ENCODE results near the gene DENND2D.

DENND2D gene

DNA sequence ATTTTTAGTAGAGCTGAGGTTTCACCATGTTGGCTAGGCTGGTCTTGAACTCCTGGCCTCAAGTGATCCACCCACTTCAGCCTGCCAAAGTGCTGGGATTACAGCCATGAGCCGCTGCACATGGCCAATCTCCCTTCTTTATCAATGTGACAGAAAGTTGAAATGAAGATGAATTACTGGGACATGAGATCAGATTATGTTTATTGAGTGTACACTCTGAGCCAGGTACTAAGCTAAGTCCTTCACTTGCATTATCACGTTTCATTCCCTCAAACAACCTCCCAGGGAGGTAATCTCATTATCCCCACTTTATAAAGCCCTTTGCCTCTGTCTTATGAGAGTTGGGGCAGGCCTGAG lies 20.8 kb upstream of the DENND2D start (continued):
- TF ChIP-seq ZNF24 (tag by site-specific recombination; IDR thresholded peaks at IDR 0.05): 0 out of 2 replicates have a peak, but pooled peaks have one; percentile 37
- no peak for TF ChIP-seq ZNF140 (tag by site-specific recombination; IDR thresholded peaks at IDR 0.05)
- no peak for TF ChIP-seq ZBTB8A (tag by site-specific recombination; IDR thresholded peaks at IDR 0.05)
- TF ChIP-seq, protein P1, sequence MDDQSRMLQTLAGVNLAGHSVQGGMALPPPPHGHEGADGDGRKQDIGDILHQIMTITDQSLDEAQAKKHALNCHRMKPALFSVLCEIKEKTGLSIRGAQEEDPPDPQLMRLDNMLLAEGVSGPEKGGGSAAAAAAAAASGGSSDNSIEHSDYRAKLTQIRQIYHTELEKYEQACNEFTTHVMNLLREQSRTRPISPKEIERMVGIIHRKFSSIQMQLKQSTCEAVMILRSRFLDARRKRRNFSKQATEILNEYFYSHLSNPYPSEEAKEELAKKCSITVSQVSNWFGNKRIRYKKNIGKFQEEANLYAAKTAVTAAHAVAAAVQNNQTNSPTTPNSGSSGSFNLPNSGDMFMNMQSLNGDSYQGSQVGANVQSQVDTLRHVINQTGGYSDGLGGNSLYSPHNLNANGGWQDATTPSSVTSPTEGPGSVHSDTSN (CRISPR knock-in tag; IDR thresholded peaks at IDR 0.05): no peak
- TF ChIP-seq, protein P2, sequence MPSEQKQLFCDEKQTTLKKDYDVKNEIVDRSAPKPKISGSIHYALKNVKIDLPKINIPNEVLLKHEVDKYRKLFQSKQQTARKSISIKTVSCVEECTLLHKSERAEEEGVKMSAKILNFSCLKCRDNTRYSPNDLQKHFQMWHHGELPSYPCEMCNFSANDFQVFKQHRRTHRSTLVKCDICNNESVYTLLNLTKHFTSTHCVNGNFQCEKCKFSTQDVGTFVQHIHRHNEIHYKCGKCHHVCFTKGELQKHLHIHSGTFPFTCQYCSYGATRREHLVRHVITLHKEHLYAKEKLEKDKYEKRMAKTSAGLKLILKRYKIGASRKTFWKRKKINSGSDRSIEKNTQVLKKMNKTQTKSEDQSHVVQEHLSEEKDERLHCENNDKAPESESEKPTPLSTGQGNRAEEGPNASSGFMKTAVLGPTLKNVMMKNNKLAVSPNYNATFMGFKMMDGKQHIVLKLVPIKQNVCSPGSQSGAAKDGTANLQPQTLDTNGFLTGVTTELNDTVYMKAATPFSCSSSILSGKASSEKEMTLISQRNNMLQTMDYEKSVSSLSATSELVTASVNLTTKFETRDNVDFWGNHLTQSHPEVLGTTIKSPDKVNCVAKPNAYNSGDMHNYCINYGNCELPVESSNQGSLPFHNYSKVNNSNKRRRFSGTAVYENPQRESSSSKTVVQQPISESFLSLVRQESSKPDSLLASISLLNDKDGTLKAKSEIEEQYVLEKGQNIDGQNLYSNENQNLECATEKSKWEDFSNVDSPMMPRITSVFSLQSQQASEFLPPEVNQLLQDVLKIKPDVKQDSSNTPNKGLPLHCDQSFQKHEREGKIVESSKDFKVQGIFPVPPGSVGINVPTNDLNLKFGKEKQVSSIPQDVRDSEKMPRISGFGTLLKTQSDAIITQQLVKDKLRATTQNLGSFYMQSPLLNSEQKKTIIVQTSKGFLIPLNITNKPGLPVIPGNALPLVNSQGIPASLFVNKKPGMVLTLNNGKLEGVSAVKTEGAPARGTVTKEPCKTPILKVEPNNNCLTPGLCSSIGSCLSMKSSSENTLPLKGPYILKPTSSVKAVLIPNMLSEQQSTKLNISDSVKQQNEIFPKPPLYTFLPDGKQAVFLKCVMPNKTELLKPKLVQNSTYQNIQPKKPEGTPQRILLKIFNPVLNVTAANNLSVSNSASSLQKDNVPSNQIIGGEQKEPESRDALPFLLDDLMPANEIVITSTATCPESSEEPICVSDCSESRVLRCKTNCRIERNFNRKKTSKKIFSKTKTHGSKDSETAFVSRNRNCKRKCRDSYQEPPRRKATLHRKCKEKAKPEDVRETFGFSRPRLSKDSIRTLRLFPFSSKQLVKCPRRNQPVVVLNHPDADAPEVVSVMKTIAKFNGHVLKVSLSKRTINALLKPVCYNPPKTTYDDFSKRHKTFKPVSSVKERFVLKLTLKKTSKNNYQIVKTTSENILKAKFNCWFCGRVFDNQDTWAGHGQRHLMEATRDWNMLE (tag by site-specific recombination; conservative IDR thresholded peaks at IDR 0.05; ENCODE audit: low read depth): no peak
- TF ChIP-seq ZNF785 (tag by site-specific recombination; IDR thresholded peaks at IDR 0.05): no peak
- no peak for TF ChIP-seq ZFP69B (tag by site-specific recombination; IDR thresholded peaks at IDR 0.05)
- TF ChIP-seq KLF9 (tag by site-specific recombination; IDR thresholded peaks at IDR 0.05; ENCODE audit: low read depth): no peak
- TF ChIP-seq ZNF184 (tag by site-specific recombination; IDR thresholded peaks at IDR 0.05): no peak
- no peak for TF ChIP-seq ZNF837 (tag by site-specific recombination; IDR thresholded peaks at IDR 0.05)
- TF ChIP-seq, protein P3, sequence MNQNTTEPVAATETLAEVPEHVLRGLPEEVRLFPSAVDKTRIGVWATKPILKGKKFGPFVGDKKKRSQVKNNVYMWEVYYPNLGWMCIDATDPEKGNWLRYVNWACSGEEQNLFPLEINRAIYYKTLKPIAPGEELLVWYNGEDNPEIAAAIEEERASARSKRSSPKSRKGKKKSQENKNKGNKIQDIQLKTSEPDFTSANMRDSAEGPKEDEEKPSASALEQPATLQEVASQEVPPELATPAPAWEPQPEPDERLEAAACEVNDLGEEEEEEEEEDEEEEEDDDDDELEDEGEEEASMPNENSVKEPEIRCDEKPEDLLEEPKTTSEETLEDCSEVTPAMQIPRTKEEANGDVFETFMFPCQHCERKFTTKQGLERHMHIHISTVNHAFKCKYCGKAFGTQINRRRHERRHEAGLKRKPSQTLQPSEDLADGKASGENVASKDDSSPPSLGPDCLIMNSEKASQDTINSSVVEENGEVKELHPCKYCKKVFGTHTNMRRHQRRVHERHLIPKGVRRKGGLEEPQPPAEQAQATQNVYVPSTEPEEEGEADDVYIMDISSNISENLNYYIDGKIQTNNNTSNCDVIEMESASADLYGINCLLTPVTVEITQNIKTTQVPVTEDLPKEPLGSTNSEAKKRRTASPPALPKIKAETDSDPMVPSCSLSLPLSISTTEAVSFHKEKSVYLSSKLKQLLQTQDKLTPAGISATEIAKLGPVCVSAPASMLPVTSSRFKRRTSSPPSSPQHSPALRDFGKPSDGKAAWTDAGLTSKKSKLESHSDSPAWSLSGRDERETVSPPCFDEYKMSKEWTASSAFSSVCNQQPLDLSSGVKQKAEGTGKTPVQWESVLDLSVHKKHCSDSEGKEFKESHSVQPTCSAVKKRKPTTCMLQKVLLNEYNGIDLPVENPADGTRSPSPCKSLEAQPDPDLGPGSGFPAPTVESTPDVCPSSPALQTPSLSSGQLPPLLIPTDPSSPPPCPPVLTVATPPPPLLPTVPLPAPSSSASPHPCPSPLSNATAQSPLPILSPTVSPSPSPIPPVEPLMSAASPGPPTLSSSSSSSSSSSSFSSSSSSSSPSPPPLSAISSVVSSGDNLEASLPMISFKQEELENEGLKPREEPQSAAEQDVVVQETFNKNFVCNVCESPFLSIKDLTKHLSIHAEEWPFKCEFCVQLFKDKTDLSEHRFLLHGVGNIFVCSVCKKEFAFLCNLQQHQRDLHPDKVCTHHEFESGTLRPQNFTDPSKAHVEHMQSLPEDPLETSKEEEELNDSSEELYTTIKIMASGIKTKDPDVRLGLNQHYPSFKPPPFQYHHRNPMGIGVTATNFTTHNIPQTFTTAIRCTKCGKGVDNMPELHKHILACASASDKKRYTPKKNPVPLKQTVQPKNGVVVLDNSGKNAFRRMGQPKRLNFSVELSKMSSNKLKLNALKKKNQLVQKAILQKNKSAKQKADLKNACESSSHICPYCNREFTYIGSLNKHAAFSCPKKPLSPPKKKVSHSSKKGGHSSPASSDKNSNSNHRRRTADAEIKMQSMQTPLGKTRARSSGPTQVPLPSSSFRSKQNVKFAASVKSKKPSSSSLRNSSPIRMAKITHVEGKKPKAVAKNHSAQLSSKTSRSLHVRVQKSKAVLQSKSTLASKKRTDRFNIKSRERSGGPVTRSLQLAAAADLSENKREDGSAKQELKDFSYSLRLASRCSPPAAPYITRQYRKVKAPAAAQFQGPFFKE (tag by site-specific recombination; IDR thresholded peaks at IDR 0.05; ENCODE audit: borderline replicate concordance): no peak
- no peak for TF ChIP-seq ZNF157 (tag by site-specific recombination; IDR thresholded peaks at IDR 0.05)
- TF ChIP-seq ZNF202 (tag by site-specific recombination; IDR thresholded peaks at IDR 0.05; ENCODE audit: borderline replicate concordance): no peak
- no peak for TF ChIP-seq SALL2 (tag by site-specific recombination; IDR thresholded peaks at IDR 0.05; ENCODE audit: borderline replicate concordance)
- TF ChIP-seq SP7 (tag by site-specific recombination; IDR thresholded peaks at IDR 0.05): peak; percentile 56; the same call in 1 of the 2 replicates
- TF ChIP-seq, protein P4, sequence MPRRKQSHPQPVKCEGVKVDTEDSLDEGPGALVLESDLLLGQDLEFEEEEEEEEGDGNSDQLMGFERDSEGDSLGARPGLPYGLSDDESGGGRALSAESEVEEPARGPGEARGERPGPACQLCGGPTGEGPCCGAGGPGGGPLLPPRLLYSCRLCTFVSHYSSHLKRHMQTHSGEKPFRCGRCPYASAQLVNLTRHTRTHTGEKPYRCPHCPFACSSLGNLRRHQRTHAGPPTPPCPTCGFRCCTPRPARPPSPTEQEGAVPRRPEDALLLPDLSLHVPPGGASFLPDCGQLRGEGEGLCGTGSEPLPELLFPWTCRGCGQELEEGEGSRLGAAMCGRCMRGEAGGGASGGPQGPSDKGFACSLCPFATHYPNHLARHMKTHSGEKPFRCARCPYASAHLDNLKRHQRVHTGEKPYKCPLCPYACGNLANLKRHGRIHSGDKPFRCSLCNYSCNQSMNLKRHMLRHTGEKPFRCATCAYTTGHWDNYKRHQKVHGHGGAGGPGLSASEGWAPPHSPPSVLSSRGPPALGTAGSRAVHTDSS (tag by site-specific recombination; IDR thresholded peaks at IDR 0.05): no peak
- TF ChIP-seq ZNF571 (tag by site-specific recombination; IDR thresholded peaks at IDR 0.05): no peak
- TF ChIP-seq, protein P5, sequence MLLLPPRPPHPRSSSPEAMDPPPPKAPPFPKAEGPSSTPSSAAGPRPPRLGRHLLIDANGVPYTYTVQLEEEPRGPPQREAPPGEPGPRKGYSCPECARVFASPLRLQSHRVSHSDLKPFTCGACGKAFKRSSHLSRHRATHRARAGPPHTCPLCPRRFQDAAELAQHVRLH (tag by site-specific recombination; IDR thresholded peaks at IDR 0.05): no peak
- TF ChIP-seq ZBTB17 (tag by site-specific recombination; IDR thresholded peaks at IDR 0.05): no peak
- TF ChIP-seq, protein P6, sequence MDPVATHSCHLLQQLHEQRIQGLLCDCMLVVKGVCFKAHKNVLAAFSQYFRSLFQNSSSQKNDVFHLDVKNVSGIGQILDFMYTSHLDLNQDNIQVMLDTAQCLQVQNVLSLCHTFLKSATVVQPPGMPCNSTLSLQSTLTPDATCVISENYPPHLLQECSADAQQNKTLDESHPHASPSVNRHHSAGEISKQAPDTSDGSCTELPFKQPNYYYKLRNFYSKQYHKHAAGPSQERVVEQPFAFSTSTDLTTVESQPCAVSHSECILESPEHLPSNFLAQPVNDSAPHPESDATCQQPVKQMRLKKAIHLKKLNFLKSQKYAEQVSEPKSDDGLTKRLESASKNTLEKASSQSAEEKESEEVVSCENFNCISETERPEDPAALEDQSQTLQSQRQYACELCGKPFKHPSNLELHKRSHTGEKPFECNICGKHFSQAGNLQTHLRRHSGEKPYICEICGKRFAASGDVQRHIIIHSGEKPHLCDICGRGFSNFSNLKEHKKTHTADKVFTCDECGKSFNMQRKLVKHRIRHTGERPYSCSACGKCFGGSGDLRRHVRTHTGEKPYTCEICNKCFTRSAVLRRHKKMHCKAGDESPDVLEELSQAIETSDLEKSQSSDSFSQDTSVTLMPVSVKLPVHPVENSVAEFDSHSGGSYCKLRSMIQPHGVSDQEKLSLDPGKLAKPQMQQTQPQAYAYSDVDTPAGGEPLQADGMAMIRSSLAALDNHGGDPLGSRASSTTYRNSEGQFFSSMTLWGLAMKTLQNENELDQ (tag by site-specific recombination; IDR thresholded peaks at IDR 0.05; ENCODE audit: low read depth): no peak
- TF ChIP-seq EGR2 (tag by site-specific recombination; IDR thresholded peaks at IDR 0.05; ENCODE audit: low read depth): no peak
- no peak for TF ChIP-seq ZNF266 (tag by site-specific recombination; IDR thresholded peaks at IDR 0.05; ENCODE audit: low read depth)
- no peak for TF ChIP-seq ZBTB48 (tag by site-specific recombination; IDR thresholded peaks at IDR 0.05)
- no peak for TF ChIP-seq HOXD13 (CRISPR knock-in tag; IDR thresholded peaks at IDR 0.05; ENCODE audit: borderline replicate concordance)
- no peak for TF ChIP-seq ZNF544 (tag by site-specific recombination; IDR thresholded peaks at IDR 0.05)
- TF ChIP-seq OVOL3 (tag by site-specific recombination; IDR thresholded peaks at IDR 0.05): no peak
